Measurements from ENCODE around the gene ELOVL5.

DNA sequence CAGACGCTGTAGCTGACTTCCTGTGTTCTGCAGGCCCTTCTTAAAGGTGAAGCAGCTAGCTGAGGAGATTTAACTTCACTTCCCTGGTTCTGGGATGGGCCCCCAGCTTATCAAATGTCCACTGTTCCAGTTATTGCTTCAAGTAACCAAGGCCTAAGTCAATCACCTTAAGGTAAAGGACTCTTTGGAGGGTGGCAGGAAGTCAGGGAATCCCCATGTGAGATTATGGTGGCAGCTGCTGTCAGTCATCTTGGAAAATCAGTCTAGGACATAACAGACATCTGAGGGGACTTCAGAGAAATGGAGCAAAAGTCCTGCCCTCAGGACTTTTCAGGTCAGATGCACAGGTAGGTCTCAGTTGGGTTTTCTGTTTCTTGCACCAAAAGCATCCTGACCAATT, 3.8 kb downstream of the ELOVL5 start:
- no peak for TF ChIP-seq POLR2A (IDR thresholded peaks at IDR 0.05; ENCODE audit: extremely low read depth, insufficient read length)
- TF ChIP-seq, protein P1, sequence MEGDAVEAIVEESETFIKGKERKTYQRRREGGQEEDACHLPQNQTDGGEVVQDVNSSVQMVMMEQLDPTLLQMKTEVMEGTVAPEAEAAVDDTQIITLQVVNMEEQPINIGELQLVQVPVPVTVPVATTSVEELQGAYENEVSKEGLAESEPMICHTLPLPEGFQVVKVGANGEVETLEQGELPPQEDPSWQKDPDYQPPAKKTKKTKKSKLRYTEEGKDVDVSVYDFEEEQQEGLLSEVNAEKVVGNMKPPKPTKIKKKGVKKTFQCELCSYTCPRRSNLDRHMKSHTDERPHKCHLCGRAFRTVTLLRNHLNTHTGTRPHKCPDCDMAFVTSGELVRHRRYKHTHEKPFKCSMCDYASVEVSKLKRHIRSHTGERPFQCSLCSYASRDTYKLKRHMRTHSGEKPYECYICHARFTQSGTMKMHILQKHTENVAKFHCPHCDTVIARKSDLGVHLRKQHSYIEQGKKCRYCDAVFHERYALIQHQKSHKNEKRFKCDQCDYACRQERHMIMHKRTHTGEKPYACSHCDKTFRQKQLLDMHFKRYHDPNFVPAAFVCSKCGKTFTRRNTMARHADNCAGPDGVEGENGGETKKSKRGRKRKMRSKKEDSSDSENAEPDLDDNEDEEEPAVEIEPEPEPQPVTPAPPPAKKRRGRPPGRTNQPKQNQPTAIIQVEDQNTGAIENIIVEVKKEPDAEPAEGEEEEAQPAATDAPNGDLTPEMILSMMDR (IDR thresholded peaks at IDR 0.05; ENCODE audit: low read depth, low read length) = no peak

All from NB4 (cell line).